WTC11 (cell line): Measurements from ENCODE around the gene ZRANB1. TPM values are rescaled to one million over a fixed set of nuclear protein-coding genes. Genes with fewer than 3 reads are reported as not detected.

Experiments used
- ATAC-seq: fragments of 200-7000 bp; cut with Tn5 transposase; 2 replicates; pipeline ENCODE4 v1.10.0; 2021; ENCODE audit warnings: mild to moderate bottlenecking, moderate library complexity
- CTCF ChIA-PET: fragments of 300-600 bp; sonication (Branson Sonifier 250); formaldehyde crosslinking; loops from one replicate; lab custom pipeline; 2021; ENCODE audit warnings: antibody characterized with exemption; lab: Charles Lee
- POLR2A ChIA-PET: fragments of 350-600 bp; sonication (Branson Sonifier 250); formaldehyde crosslinking; loops from one replicate; lab custom pipeline; 2021; ENCODE audit warnings: antibody characterized with exemption; lab: Charles Lee
- DNase-seq: peaks from one replicate; pipeline ENCODE4 v3.0.0; 2021; ENCODE audit warnings: low spot score
- H3K27ac Mint-ChIP-seq: 2 replicates; pipeline ENCODE4 v1.8.0; 2021; ENCODE audit warnings: mixed read lengths
- H3K27me3 Mint-ChIP-seq: 2 replicates; pipeline ENCODE4 v1.8.0; 2021; ENCODE audit warnings: low read depth, mild to moderate bottlenecking, moderate library complexity, mixed read lengths
- H3K36me3 Mint-ChIP-seq: 2 replicates; pipeline ENCODE4 v1.8.0; 2021; ENCODE audit warnings: mixed read lengths
- H3K4me1 Mint-ChIP-seq: 2 replicates; pipeline ENCODE4 v1.8.0; 2022; ENCODE audit warnings: mixed read lengths
- H3K4me3 Mint-ChIP-seq: 2 replicates; pipeline ENCODE4 v1.8.0; 2021; ENCODE audit warnings: mild to moderate bottlenecking, moderate library complexity, mixed read lengths
- H3K9me3 Mint-ChIP-seq: 2 replicates; pipeline ENCODE4 v1.8.0; 2021; ENCODE audit warnings: mixed read lengths
- CDX4 ChIP-seq: fragments of 250-450 bp; sonication (Bioruptor Pico); IDR thresholded peaks from 2 replicates; pipeline ENCODE4 v1.9.0; 2021; ENCODE audit warnings: moderate library complexity, mild to moderate bottlenecking, inconsistent platforms, borderline replicate concordance
- E2F4 ChIP-seq: sonication (generic); formaldehyde crosslinking; IDR thresholded peaks from 2 replicates; pipeline ENCODE4 v1.8.1; 2022; ENCODE audit warnings: low read depth, mild to moderate bottlenecking, moderate library complexity, missing genetic modification reagents, borderline replicate concordance
- ESRRA ChIP-seq: sonication (generic); formaldehyde crosslinking; IDR thresholded peaks from 2 replicates; pipeline ENCODE4 v1.8.1; 2022; ENCODE audit warnings: mild to moderate bottlenecking, missing genetic modification reagents, borderline replicate concordance
- JUN ChIP-seq: sonication (generic); formaldehyde crosslinking; IDR thresholded peaks from 2 replicates; pipeline ENCODE4 v1.8.0; 2023; ENCODE audit warnings: mild to moderate bottlenecking, missing genetic modification reagents
- NFE2L1 ChIP-seq: sonication (generic); formaldehyde crosslinking; IDR thresholded peaks from 2 replicates; pipeline ENCODE4 v1.8.1; 2023; ENCODE audit warnings: missing genetic modification reagents
- TEAD1 ChIP-seq: sonication (generic); formaldehyde crosslinking; IDR thresholded peaks from 2 replicates; pipeline ENCODE4 v1.8.0; 2022; ENCODE audit warnings: mild to moderate bottlenecking, missing genetic modification reagents
- TEAD4 ChIP-seq: sonication (generic); formaldehyde crosslinking; IDR thresholded peaks from 2 replicates; pipeline ENCODE4 v1.8.0; 2022; ENCODE audit warnings: mild to moderate bottlenecking, missing genetic modification reagents
- ZNF281 ChIP-seq: sonication (generic); formaldehyde crosslinking; IDR thresholded peaks from 2 replicates; pipeline ENCODE4 v1.8.0; 2023; ENCODE audit warnings: mild to moderate bottlenecking, missing genetic modification reagents
- ZNF317 ChIP-seq: sonication (generic); formaldehyde crosslinking; IDR thresholded peaks from 2 replicates; pipeline ENCODE4 v1.8.1; 2023; ENCODE audit warnings: low read depth, mild to moderate bottlenecking, moderate library complexity, missing genetic modification reagents, borderline replicate concordance
- ZNF416 ChIP-seq: fragments of 250-450 bp; sonication (Bioruptor Pico); IDR thresholded peaks from 2 replicates; pipeline ENCODE4 v1.9.0; 2021; ENCODE audit warnings: mild to moderate bottlenecking, inconsistent platforms
- total RNA-seq: library from RNA; stranded (reverse); gene quantifications from 3 replicates; pipeline ENCODE4 v1.2.3, GENCODE V29; 2021
- TF ChIP-seq, protein P1 (sequence below): sonication (generic); formaldehyde crosslinking; IDR thresholded peaks from 2 replicates; pipeline ENCODE4 v1.8.0; 2023; ENCODE audit warnings: missing genetic modification reagents, mild to moderate bottlenecking, borderline replicate concordance
- TF ChIP-seq, protein P2 (sequence below): sonication (generic); formaldehyde crosslinking; IDR thresholded peaks from 2 replicates; pipeline ENCODE4 v1.8.0; 2023; ENCODE audit warnings: missing genetic modification reagents

ZRANB1 gene
- total RNA-seq, 1 experiment from 2014 or later = 15.9 TPM

- TF ChIP-seq, protein P1, sequence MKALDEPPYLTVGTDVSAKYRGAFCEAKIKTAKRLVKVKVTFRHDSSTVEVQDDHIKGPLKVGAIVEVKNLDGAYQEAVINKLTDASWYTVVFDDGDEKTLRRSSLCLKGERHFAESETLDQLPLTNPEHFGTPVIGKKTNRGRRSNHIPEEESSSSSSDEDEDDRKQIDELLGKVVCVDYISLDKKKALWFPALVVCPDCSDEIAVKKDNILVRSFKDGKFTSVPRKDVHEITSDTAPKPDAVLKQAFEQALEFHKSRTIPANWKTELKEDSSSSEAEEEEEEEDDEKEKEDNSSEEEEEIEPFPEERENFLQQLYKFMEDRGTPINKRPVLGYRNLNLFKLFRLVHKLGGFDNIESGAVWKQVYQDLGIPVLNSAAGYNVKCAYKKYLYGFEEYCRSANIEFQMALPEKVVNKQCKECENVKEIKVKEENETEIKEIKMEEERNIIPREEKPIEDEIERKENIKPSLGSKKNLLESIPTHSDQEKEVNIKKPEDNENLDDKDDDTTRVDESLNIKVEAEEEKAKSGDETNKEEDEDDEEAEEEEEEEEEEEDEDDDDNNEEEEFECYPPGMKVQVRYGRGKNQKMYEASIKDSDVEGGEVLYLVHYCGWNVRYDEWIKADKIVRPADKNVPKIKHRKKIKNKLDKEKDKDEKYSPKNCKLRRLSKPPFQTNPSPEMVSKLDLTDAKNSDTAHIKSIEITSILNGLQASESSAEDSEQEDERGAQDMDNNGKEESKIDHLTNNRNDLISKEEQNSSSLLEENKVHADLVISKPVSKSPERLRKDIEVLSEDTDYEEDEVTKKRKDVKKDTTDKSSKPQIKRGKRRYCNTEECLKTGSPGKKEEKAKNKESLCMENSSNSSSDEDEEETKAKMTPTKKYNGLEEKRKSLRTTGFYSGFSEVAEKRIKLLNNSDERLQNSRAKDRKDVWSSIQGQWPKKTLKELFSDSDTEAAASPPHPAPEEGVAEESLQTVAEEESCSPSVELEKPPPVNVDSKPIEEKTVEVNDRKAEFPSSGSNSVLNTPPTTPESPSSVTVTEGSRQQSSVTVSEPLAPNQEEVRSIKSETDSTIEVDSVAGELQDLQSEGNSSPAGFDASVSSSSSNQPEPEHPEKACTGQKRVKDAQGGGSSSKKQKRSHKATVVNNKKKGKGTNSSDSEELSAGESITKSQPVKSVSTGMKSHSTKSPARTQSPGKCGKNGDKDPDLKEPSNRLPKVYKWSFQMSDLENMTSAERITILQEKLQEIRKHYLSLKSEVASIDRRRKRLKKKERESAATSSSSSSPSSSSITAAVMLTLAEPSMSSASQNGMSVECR = no peak
- TF ChIP-seq ESRRA (CRISPR knock-in tag) (no peak), ZNF416 (no peak), ZNF281 (CRISPR knock-in tag) (no peak), TEAD1 (no peak), NFE2L1 (no peak), TEAD4 (CRISPR knock-in tag) (no peak)
Measured at GRCh38 chr10:124975977-124976514, 34.1 kb downstream of the ZRANB1 start (continued).

DNA sequence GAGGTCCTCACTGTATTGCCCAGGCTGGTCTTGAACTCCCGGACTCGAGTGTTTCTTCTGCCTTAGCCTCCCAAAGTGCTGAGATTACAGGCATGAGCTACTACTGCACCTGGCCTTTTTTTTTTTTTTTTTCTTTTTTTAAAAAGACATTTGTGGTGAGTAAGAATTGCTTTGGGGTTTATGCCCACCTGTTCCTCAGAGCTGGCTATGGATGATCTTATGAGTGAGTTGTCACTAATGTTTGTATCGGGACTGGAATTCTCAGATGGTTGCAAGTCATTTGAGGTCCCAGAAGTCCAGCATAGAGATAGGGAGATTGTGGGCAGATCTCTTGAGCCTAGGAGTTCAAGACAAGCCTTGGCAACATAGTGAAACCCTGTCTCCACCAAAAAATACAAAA, 35.2 kb downstream of the ZRANB1 start:
- Mint-ChIP-seq H3K27ac (no peak overlapping the region), H3K27me3 (no peaks in the 10 kb centered on the region), H3K4me3 (no peak overlapping the region), H3K9me3 (no peaks in the 10 kb centered on the region)
- ATAC-seq = no peak
- TF ChIP-seq E2F4 (no peak), CDX4 (CRISPR knock-in tag) (no peak), ZNF317 (CRISPR knock-in tag) (no peak), JUN (no peak)
- TF ChIP-seq, protein P2, sequence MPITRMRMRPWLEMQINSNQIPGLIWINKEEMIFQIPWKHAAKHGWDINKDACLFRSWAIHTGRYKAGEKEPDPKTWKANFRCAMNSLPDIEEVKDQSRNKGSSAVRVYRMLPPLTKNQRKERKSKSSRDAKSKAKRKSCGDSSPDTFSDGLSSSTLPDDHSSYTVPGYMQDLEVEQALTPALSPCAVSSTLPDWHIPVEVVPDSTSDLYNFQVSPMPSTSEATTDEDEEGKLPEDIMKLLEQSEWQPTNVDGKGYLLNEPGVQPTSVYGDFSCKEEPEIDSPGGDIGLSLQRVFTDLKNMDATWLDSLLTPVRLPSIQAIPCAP (CRISPR knock-in tag) = no peak
- TF ChIP-seq, all 79 proteins: peak for 0
- ChIA-PET POLR2A (interaction anchor here (0.7 kb wide), 3 partner anchors 99 to 288 kb away, joined by 3 to 6 read pairs (median 6); no protein-coding TSS in a partner anchor), CTCF (interaction anchor here (0.6 to 2.2 kb wide), 2 partner anchors 15 to 534 kb away, joined by 3 to 8 read pairs; no protein-coding TSS in a partner anchor)
- no peak for DNase-seq
- H3K36me3 Mint-ChIP-seq = peaks cover 18% of the 10 kb centered on the region
- H3K4me1 Mint-ChIP-seq = 0 out of 2 replicates have a peak, but pooled peaks cover 3% of the 10 kb centered on the region
